HepG2 (cell line): ENCODE measurements around the gene RHBDF2. TPM values are rescaled to one million over a fixed set of nuclear protein-coding genes. Genes with fewer than 3 reads are reported as not detected.

Source experiments
- CAMTA2 ChIP-seq: sonication (generic); formaldehyde crosslinking; IDR thresholded peaks from 2 replicates; pipeline ENCODE4 v1.4.0; 2020; ENCODE audit warnings: mild to moderate bottlenecking, missing genetic modification reagents, borderline replicate concordance
- CC2D1A ChIP-seq: sonication (generic); formaldehyde crosslinking; IDR thresholded peaks from 2 replicates; pipeline ENCODE4 v1.8.1; 2023; ENCODE audit warnings: mild to moderate bottlenecking, missing genetic modification reagents
- E2F5 ChIP-seq: sonication (generic); formaldehyde crosslinking; conservative IDR thresholded peaks from 2 replicates; pipeline ENCODE4 v1.4.0; 2020; ENCODE audit warnings: missing genetic modification reagents
- GPBP1L1 ChIP-seq: sonication (generic); formaldehyde crosslinking; IDR thresholded peaks from 2 replicates; pipeline ENCODE4 v1.5.0; 2020; ENCODE audit warnings: mild to moderate bottlenecking, missing genetic modification reagents
- HMG20A ChIP-seq: IDR thresholded peaks from 2 replicates; pipeline ENCODE4 v1.6.1; 2016; ENCODE audit warnings: borderline replicate concordance
- LBX2 ChIP-seq: sonication (generic); formaldehyde crosslinking; IDR thresholded peaks from 2 replicates; pipeline ENCODE4 v1.5.0; 2020; ENCODE audit warnings: missing genetic modification reagents, mild to moderate bottlenecking, borderline replicate concordance
- MAZ ChIP-seq, 2 experiments: sonication (generic) in 1 of 2; formaldehyde crosslinking in 1 of 2; IDR thresholded peaks; 2 replicates each; pipeline versions ENCODE4 v1.5.0 to v1.6.1; 2012 to 2020; ENCODE audit warnings: low read depth in 2 of 2, mild to moderate bottlenecking in 2 of 2, borderline replicate concordance in 1 of 2, improper control_type of control experiment in 1 of 2, low read length in 1 of 2, missing genetic modification reagents in 1 of 2, moderate library complexity in 1 of 2
- MIER2 ChIP-seq: IDR thresholded peaks from 2 replicates; pipeline ENCODE4 v1.6.1; 2016; ENCODE audit warnings: missing biosample characterization, missing genetic modification reagents
- MTA1 ChIP-seq: sonication (generic); formaldehyde crosslinking; IDR thresholded peaks from 2 replicates; pipeline ENCODE4 v1.4.0; 2020; ENCODE audit warnings: missing genetic modification reagents, mild to moderate bottlenecking, borderline replicate concordance
- NFKBIZ ChIP-seq: IDR thresholded peaks from 2 replicates; pipeline ENCODE4 v1.6.1; 2018; ENCODE audit warnings: missing genetic modification reagents, missing compliant biosample characterization
- POLR2AphosphoS5 ChIP-seq: IDR thresholded peaks from 2 replicates; pipeline ENCODE4 v1.6.1; 2012; ENCODE audit warnings: low read depth, low read length
- RBFOX2 ChIP-seq: fragments of 200-400 bp; formaldehyde crosslinking; IDR thresholded peaks from 2 replicates; pipeline ENCODE4 v1.6.1; 2017; ENCODE audit warnings: low read depth, mild to moderate bottlenecking, low read length
- TAF15 ChIP-seq: fragments of 200-400 bp; formaldehyde crosslinking; IDR thresholded peaks from one replicate; pipeline ENCODE4 v1.6.1; 2018; ENCODE audit warnings: mild to moderate bottlenecking, low read depth, low read length; ENCODE audit not compliant: poor library complexity, severe bottlenecking
- ZFX ChIP-seq: sonication (generic); formaldehyde crosslinking; IDR thresholded peaks from 2 replicates; pipeline ENCODE4 v1.4.0; 2020; ENCODE audit warnings: mild to moderate bottlenecking, low read depth, missing genetic modification reagents, moderate library complexity
- ZFY ChIP-seq: sonication (generic); formaldehyde crosslinking; IDR thresholded peaks from 2 replicates; pipeline ENCODE4 v1.4.0; 2020; ENCODE audit warnings: missing genetic modification reagents
- ZKSCAN5 ChIP-seq: sonication (generic); formaldehyde crosslinking; IDR thresholded peaks from 2 replicates; pipeline ENCODE4 v1.5.1; 2020; ENCODE audit warnings: mild to moderate bottlenecking, missing genetic modification reagents
- ZNF256 ChIP-seq: sonication (generic); formaldehyde crosslinking; conservative IDR thresholded peaks from 2 replicates; pipeline ENCODE4 v1.4.0; 2020; ENCODE audit warnings: missing genetic modification reagents
- ZNF350 ChIP-seq: sonication (generic); formaldehyde crosslinking; IDR thresholded peaks from 2 replicates; pipeline ENCODE4 v1.4.0; 2020; ENCODE audit warnings: mild to moderate bottlenecking, low read depth, missing genetic modification reagents, borderline replicate concordance
- ZNF503 ChIP-seq: sonication (generic); formaldehyde crosslinking; IDR thresholded peaks from 2 replicates; pipeline ENCODE4 v1.4.0; 2020; ENCODE audit warnings: missing genetic modification reagents
- ZNF564 ChIP-seq: sonication (generic); formaldehyde crosslinking; IDR thresholded peaks from 2 replicates; pipeline ENCODE4 v1.8.1; 2023; ENCODE audit warnings: mild to moderate bottlenecking, missing genetic modification reagents
- ZNF777 ChIP-seq: sonication (generic); formaldehyde crosslinking; IDR thresholded peaks from 2 replicates; pipeline ENCODE4 v1.4.0; 2020; ENCODE audit warnings: missing genetic modification reagents
- ZNF788 ChIP-seq: sonication (generic); formaldehyde crosslinking; IDR thresholded peaks from 2 replicates; pipeline ENCODE4 v1.5.0; 2020; ENCODE audit warnings: mild to moderate bottlenecking, missing genetic modification reagents, borderline replicate concordance
- polyA plus RNA-seq, 8 experiments: library from polyadenylated mRNA; depleted of rRNA in 3 of 8; stranded (reverse) in 7 of 8; unstranded in 1 of 8; fragments of >200 nt; fragmentation: Illumina TruSeq in 4 of 8; extraction: Trizol in 4 of 8; gene quantifications; 2 replicates each; pipeline versions ENCODE4 v1.2.1 to v1.2.3, GENCODE V29; 2011 to 2016; ENCODE audit warnings: low read depth in 4 of 8, missing spikeins in 1 of 8, mixed read lengths in 1 of 8; ENCODE audit not compliant: insufficient read depth in 1 of 8
- total RNA-seq, 5 experiments: library from RNA; depleted of rRNA; stranded (reverse); fragments of >200 nt; fragmentation: Illumina TruSeq; extraction: Trizol; gene quantifications; 2 replicates each; pipeline ENCODE4 v1.2.3, GENCODE V29; 2016; ENCODE audit warnings: low read depth in 1 of 5

The RHBDF2 gene
- total and polyA plus RNA-seq, 2 of the 13 experiments (the other 11 are each of a cell fraction or from before 2014, with no cell fraction given) = 7.8 to 24.2 TPM

GRCh38 chr17:76452660-76453430 is 48.4 kb downstream of the RHBDF2 start, which contains the start of gene UBE2O (continued):
- TF ChIP-seq GPBP1L1 (CRISPR knock-in tag) = no peak
- TF ChIP-seq ZNF777 (CRISPR knock-in tag) = peak; percentile 52
- TF ChIP-seq RBFOX2 = peak; percentile 92
- no peak for TF ChIP-seq ZNF350
- peak; percentile 55; the same call in 1 of the 2 replicates for TF ChIP-seq POLR2AphosphoS5
- TF ChIP-seq MIER2 (CRISPR knock-in tag) = no peak
- no peak; the same call in 1 of the 2 replicates for TF ChIP-seq ZNF788 (CRISPR knock-in tag)
- TF ChIP-seq NFKBIZ (CRISPR knock-in tag) = 0 out of 2 replicates have a peak, but pooled peaks have one; percentile 20
- TF ChIP-seq E2F5 (CRISPR knock-in tag) = no peak
- no peak; the same call in 1 of the 2 replicates for TF ChIP-seq ZNF564 (CRISPR knock-in tag)
- TF ChIP-seq ZKSCAN5 (CRISPR knock-in tag) = no peak
- no peak for TF ChIP-seq TAF15
- TF ChIP-seq MAZ (IDR thresholded peaks at IDR 0.05; ENCODE audit: borderline replicate concordance, low read depth, low read length) = peak; percentile 83; the same call in 1 of the 2 replicates
- peak; percentile 82; the same call in 1 of the 2 replicates for TF ChIP-seq MAZ (CRISPR knock-in tag; IDR thresholded peaks at IDR 0.05; ENCODE audit: low read depth)
- TF ChIP-seq HMG20A (CRISPR knock-in tag) = no peak
- TF ChIP-seq MTA1 (CRISPR knock-in tag) = no peak
- TF ChIP-seq ZFY (CRISPR knock-in tag) = peak; percentile 94
- TF ChIP-seq ZNF256 (CRISPR knock-in tag) = no peak
- TF ChIP-seq ZFX (CRISPR knock-in tag) = peak; percentile 93
- no peak for TF ChIP-seq LBX2 (CRISPR knock-in tag)
- TF ChIP-seq ZNF503 (CRISPR knock-in tag) = no peak
- peak; percentile 59; the same call in 1 of the 2 replicates for TF ChIP-seq CAMTA2
- TF ChIP-seq CC2D1A (CRISPR knock-in tag) = no peak
